ENCODE results near the gene DHX16.
"Not testable (repeated sequence)": the region's sequence is repeated elsewhere in the genome, so short reads cannot be mapped to it uniquely, and the experiment has no call there.

Gene DHX16

GRCh38 chr6:30672445-30673253 lies at the start of gene DHX16:
Gene DHX16 (minus strand): TSS chr6:30673006. CDS start chr6:30672841, 165 bp downstream.
- peak; percentile 88 for DNase-seq

- DNase-seq: not testable (repeated sequence)
These were observed 49.1 kb upstream of the DHX16 start for GRCh38 chr6:30722025-30722279.

DNA sequence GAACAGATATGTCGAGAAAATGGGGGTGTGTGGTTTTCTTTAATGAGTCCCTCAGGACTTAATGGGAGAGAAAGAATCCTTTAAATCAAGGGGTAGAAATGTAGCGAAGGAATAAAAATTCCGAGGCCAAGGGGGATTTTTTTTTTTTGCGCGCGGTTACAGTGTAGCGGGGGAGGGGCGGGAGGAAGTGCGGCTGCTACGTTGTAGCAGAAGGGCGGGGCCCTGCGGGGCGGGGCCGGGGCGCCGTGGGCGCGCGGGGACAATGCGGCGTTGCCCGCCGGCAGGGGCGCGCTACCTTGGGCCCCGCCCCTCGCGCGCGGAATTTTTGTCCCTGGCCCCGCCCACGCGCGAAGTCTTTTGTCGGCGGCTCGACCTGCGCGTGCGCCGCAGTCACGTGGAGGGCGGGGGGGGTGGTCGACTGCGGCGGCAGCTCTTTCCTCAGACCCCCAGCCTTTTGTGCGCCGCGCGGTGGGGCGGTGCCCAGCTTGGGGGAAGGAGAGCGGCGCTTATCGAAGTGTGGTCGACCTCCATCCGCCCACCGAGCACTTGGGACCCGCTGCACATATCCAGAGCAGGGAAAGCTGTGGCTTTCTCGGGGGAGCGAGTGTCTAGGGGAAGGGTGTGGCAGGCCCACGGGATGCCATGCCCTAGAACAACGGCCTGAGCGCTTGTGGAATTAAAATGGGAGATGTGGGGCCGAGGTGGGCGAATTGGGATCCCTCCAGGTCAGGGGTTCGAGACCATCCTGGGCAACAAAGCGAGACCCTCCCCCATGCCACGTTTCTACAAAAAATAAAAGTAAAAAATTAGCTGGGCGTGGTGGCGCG lies 48.6 kb upstream of the DHX16 start:
- DNase-seq: peak; percentile 85

- peak; percentile 74 for DNase-seq
These were observed 48.0 kb upstream of the DHX16 start for GRCh38 chr6:30720738-30721197.

DNA sequence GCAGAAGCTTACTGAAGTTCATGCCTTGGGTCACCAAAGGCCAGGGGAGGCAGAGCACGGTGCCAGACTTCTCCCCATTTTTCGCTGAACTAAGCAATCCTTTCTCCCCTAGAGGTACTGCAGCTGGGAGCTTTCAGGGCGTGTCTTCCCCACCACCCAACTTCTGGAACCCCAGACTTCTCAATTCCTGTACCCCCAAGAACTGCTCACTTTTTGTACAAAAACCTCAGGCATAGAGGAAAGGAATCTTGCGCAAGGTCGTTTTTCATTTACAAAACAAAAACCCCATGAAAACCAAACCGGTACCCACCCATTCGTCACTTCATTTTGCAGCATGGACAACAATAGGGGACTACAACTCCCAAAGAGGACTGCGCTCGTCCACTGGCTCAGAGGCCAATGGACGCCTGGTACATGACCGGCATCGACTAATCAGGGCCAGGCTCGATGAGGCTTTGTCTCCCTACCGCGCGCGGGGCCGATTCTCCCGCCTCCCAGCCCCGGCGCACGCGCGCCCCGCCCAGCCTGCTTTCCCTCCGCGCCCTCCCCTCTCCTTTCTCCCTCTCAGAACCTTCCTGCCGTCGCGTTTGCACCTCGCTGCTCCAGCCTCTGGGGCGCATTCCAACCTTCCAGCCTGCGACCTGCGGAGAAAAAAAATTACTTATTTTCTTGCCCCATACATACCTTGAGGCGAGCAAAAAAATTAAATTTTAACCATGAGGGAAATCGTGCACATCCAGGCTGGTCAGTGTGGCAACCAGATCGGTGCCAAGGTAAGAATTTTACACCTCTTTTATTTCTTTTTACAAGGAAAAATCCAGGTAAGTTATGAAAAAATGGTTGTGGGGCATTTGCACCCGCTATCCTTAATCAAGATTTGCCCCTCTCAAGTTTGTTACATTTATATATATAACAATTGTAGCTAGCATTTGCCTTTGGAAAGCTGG lies 47.3 kb upstream of the DHX16 start, which contains the start of gene TUBB:
TSS of gene TUBB (plus strand) at position 562 of the 947 bp plus-strand sequence. CDS start at position 717, 155 bp downstream.
- DNase-seq: peak; percentile 97

DNA sequence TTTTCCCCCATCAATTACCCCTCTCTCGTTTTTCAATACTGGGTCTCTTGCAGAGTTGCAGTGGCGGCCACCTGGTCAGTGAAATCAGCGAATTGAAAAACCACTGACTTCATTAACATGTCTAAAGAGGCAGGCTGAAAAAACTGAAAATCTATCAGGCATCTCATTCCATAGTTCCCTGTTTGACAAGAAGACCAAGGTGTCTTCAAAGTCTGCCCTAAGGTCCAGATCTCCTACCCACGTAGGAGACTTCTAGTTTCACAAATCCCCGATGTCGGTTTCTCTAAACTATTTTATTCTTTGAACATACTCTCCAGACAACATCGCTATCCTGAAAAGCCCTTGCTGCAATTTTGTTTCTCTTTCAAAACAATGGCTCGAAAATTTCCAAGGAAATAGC lies 46.5 kb upstream of the DHX16 start:
- peak; percentile 4 for DNase-seq

GRCh38 chr6:30717845-30718720 lies 45.3 kb upstream of the DHX16 start:
- DNase-seq: not testable (repeated sequence)

- peak; percentile 99 for DNase-seq
These were observed 44.5 kb upstream of the DHX16 start, which contains the start of gene MDC1 for GRCh38 chr6:30717129-30717844. Gene MDC1 (minus strand): TSS chr6:30717281. CDS start chr6:30715175, 2,106 bp downstream.

DNA sequence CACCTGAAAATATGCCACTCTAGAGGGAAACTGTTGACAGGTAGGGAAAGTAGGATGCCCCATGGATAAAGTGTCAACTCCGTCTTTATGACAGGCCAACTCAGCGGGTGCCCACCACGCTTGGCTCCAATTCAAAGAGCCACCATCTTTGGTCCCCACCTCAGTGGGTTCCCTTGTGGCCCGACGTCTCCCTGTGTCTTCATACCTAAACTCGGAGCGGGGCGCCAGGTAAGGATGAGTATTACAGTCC lies 44.0 kb upstream of the DHX16 start:
- no peak for DNase-seq

DNA sequence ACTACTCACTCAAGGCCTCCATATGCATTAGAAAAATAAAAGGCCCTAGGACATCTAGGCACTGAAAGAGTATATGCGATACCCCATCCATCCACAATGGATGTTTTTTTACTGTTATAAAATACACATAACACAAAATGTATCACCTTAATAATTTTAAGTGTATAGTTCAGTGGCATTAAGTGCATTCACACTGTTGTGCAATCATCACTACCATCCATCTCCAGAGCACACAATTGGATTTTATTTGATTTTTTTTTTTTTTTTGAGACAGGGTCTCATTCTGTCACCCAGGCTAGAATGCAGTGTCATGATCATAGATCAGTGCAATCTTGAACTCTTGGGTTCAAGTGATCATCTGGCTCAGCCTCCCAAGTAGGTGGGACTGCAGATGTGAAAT lies 41.5 kb upstream of the DHX16 start:
- no peak for DNase-seq

DNA sequence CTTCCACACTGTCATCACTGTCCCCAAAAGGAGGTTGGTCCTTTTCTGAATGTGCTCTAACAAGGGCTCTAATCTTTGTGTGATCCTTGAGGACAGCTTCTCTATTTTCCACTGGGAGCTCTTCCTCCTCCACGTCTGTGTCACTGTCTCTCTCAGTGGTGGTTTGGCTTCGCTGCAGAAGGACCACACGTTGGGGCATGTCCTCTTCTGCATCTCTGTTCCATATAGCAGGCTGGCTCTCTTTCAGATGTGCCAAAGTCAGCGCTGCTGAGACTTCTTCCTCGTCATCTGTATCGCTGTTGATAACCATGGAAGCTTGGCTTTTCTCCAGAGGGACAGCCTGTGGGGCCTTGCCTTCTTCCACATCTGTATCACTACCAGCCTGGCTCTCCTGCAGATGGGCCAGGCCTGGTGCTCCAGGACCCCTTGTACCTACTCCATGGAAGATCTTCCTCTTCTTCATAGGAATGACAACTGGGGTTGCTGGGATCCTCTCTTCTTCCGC lies 39.7 kb upstream of the DHX16 start:
- no peak for DNase-seq

GRCh38 chr6:30711758-30712380 lies 39.1 kb upstream of the DHX16 start:
- DNase-seq: no peak

GRCh38 chr6:30709101-30709868 lies 36.5 kb upstream of the DHX16 start:
- no peak for DNase-seq

DNA sequence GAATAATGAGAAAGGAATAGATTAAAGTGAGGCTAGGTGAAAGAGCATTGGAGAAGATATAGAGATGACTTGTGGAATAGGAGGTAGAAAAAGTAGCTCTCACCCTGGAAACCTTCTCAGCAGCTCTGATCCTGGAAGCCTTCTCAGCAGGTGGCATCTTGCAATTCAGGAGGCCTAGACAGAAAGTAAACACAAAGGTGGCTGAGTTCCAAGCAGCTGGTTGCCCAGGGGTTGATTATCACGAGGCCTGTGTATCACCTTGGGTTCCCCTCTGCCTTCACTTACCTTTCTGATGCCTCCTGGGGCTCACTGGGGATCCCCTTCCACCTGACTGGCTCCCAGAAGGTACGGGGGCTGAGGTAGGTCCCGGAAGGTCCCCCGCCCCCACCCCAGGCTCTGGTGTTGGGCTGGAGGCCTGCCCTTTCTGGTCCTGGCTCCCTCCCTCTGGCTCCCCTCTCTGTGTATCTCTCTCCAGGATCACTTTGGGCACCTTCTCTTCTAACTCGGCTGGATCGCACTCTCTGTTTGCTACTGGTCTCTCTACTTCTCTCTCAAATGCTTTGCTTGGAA lies 34.6 kb upstream of the DHX16 start:
- DNase-seq: peak; percentile 76

- DNase-seq: no peak
These were observed 32.8 kb upstream of the DHX16 start for GRCh38 chr6:30705620-30706019.

- DNase-seq: no peak
These were observed 31.0 kb upstream of the DHX16 start for GRCh38 chr6:30703821-30704220.

DNA sequence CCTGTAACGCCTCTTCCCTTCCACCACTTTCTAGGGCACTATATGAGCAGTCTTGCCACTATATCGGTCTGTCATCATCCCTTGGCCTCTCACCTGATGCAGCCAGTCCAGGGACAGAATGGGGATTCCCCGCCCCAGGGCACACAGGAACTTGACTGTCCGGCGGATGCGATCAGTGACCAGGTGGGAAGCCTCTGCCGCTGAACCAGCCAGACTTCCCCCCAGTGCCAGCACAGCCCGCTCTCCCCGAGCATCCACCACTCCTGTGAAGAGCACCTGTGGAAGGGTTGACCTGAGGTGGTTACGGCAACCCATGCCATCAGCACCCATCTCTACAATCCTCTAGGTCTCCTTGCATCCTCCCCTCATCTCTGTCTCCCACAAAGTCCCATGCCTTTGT lies 30.2 kb upstream of the DHX16 start:
- no peak for DNase-seq

DNA sequence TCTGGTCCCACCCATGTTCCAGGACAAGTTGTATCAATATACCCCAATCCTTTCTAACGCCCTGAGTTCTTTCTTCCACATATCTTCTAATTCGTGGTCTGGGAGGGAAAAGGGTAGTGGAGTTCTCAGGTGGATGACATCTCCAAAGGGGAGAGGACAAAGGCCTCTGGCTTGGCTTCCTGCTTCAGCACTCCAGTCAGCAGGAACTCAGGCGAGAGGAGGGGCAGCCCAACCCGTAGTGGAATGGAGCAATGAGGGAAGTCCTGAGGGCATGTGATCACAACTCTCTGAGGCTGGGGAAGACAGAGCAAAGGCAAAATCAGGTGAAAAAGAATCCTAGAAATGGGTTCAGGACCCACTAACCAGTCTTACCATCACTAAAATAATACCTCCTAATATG lies 27.5 kb upstream of the DHX16 start:
- no peak for DNase-seq

DNA sequence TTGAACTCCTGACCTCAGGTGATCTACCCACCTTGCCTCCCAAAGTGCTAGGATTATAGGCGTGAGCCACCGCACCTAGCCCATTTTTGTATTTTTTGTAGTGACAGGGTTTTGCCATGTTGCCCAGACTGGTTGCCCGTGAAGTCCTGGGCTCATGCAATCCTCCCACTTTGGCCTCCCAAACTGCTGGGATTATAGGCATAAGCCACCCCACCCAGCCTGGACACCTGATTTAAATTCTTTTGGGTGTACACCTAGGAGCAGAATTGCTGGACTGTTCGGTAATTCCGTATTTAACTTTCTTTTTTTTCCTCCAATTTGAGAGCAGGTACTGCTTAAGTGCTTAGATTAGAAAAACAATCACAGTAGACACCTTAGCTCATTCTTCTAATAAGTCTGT lies 23.6 kb upstream of the DHX16 start:
- no peak for DNase-seq
